Heart right ventricle (tissue), 16 donors: ENCODE data around the gene TMTC1. TPM values are rescaled to one million over a fixed set of nuclear protein-coding genes. Genes with fewer than 3 reads are reported as not detected.

Experiments used
- ATAC-seq, 8 donors: fragments of 200-7000 bp; cut with Tn5 transposase; one replicate each; pipeline ENCODE4 v1.9.1; 2020; ENCODE audit warnings: mild to moderate bottlenecking in 8 of 8, moderate library complexity in 8 of 8, moderate number of reproducible peaks in 1 of 8
- DNase-seq, 2 donors: peaks; one replicate each; pipeline ENCODE4 v3.0.0-alpha.2; 2020
- H3K27ac ChIP-seq, 10 donors: fragments of 200-600 bp; sonication (generic) in 2 of 10; one replicate each; pipeline versions ENCODE4 v1.5.0 to v1.8.0; 2020 to 2022; ENCODE audit warnings: mild to moderate bottlenecking in 3 of 10
- H3K27me3 ChIP-seq, 7 donors: fragments of 200-600 bp; one replicate each; pipeline ENCODE4 v1.8.0; 2021 to 2022; ENCODE audit warnings: mild to moderate bottlenecking in 2 of 7
- H3K36me3 ChIP-seq, 9 donors: fragments of 200-600 bp; sonication (generic) in 1 of 9; one replicate each; pipeline versions ENCODE4 v1.5.0 to v1.8.0; 2020 to 2022; ENCODE audit warnings: mild to moderate bottlenecking in 2 of 9
- H3K4me1 ChIP-seq, 9 donors: fragments of 200-600 bp; sonication (generic) in 1 of 9; one replicate each; pipeline versions ENCODE4 v1.5.0 to v1.8.0; 2020 to 2022; ENCODE audit warnings: mild to moderate bottlenecking in 4 of 9
- H3K4me3 ChIP-seq, 10 donors: fragments of 200-600 bp; sonication (generic) in 2 of 10; one replicate each; pipeline versions ENCODE4 v1.5.0 to v1.8.0; 2020 to 2022; ENCODE audit warnings: mild to moderate bottlenecking in 7 of 10, moderate library complexity in 2 of 10
- H3K9me3 ChIP-seq, 11 donors: fragments of 200-600 bp in 10 of 11; sonication (generic) in 2 of 11; one replicate each; pipeline versions ENCODE4 v1.5.0 to v1.8.0; 2013 to 2022; ENCODE audit warnings: mild to moderate bottlenecking in 2 of 11, control low read depth in 1 of 11, moderate library complexity in 1 of 11
- CTCF ChIP-seq, 9 donors: fragments of 200-600 bp; sonication (generic) in 2 of 9; IDR thresholded peaks; one replicate each; pipeline versions ENCODE4 v1.5.0 to v1.8.0; 2021 to 2022; ENCODE audit warnings: antibody characterized with exemption in 9 of 9, mild to moderate bottlenecking in 5 of 9, moderate library complexity in 1 of 9
- whole genome bisulfite sequencing, 2 donors: extraction: QIAGEN DNeasy Blood & Tissue Kit; methylation state at CpG; one replicate each; pipeline ENCODE4 v1.1.7; 2013; ENCODE audit warnings: inconsistent platforms in 1 of 2; 5-methylcytosine and 5-hydroxymethylcytosine counted together
- intact Hi-C, 10 donors: fragments of 100-400 bp; cut with DNase I; formaldehyde crosslinking; loops; one replicate each; pipeline versions ENCODE4 v1.11.1 to v1.14.2; 2022
- polyA plus RNA-seq, 2 donors: library from polyadenylated mRNA; stranded (reverse); fragments of 200-250 nt; gene quantifications; one replicate each; pipeline ENCODE4 v1.2.3, GENCODE V29; 2013
- total RNA-seq, 10 donors: library from RNA; stranded (reverse); fragmentation: NEBNext Ultra II Directional in 3 of 10; extraction: Animal tissue kit (Norgen Biotek cat#: 25700) in 3 of 10; gene quantifications; one replicate each; pipeline versions ENCODE4 v1.2.1 to v1.2.4, GENCODE V29; 2021 to 2023
- donor health status: Arrhythmogenic right ventricular cardiomyopathy.
- donor health status: ischemic (EF 13 %, LVEDD 7.1; RV severe dilation, severe dysfunction).
- donor health status: healthy with polysubstance abuse.
- donor health status: DM: no; HTN: yes; CAD: no.
- donor health status: DM: no; HTN: no; CAD: no.
- donor health status: ischemic (EF 25% LVEDD 6.9; RV normal size, moderate dysfunction).
- donor health status: ischemic (EF 25% LVEDD 5.7; RV mildly dilated, moderate dysfunction).
- donor health status: healthy.
- donor health status: DM: yes; HTN: yes; CAD: no.
- donor health status: Ischemic cardiomyopathy.
- donor health status: ischemic (EF 35%, LVEDD 5.7; RV mildly dilated, moderate dysfunction).
- donor health status: nonischemic (EF 11% LVEDD 7.7; RV severe dilation, severe dysfunction).
- donor health status: DM: yes; HTN: yes; CAD: no.
- donor health status: PGD.
- donor health status: ischemic (EF 29% LVEDD 5.4; RV normal size, mild dysfunction).
- donor health status: nonischemic (EF 23%, LVEDD 6.1; RV moderate dilation, normal function).

Gene TMTC1
- total and polyA plus RNA-seq, 12 donors, result 9.6 to 54.2 (median 22.9) TPM

GRCh38 chr12:29616664-29617406 lies 166.9 kb downstream of the TMTC1 start:
- no peaks in the 10 kb centered on the region for H3K27me3 ChIP-seq
- intact Hi-C loops, result no loop called here
- DNase-seq (no peak), ATAC-seq (no peak)
- H3K4me3 ChIP-seq, result no peak overlapping the region
- no peak overlapping the region for H3K27ac ChIP-seq
- H3K9me3 ChIP-seq, result no peaks in the 10 kb centered on the region
- H3K36me3 ChIP-seq, result peaks cover 0 to 25% (median 0%) of the 10 kb centered on the region in 9 donors
- TF ChIP-seq CTCF (IDR thresholded peaks at IDR 0.05), result no peak
- WGBS, 2 donors, result 72 to 78% methylated on average over 6 of the region's 6 CpGs
- peaks cover 0 to 11% (median 2%) of the 10 kb centered on the region in 9 donors for H3K4me1 ChIP-seq

GRCh38 chr12:29614694-29615325 lies 168.9 kb downstream of the TMTC1 start:
- Histone ChIP-seq H3K27me3 (no peaks in the 10 kb centered on the region), H3K36me3 (peaks cover 0 to 16% (median 0%) of the 10 kb centered on the region in 9 donors), H3K9me3 (no peaks in the 10 kb centered on the region), H3K4me3 (no peak overlapping the region), H3K27ac (no peak overlapping the region), H3K4me1 (peaks cover 0 to 31% (median 17%) of the 10 kb centered on the region in 9 donors)
- ATAC-seq, result no peak
- intact Hi-C loops, result no loop called here
- DNase-seq, result no peak
- WGBS, 2 donors, result 86 to 95% methylated on average over 2 of the region's 2 CpGs
- TF ChIP-seq CTCF (IDR thresholded peaks at IDR 0.05), result no peak

GRCh38 chr12:29612912-29613311 lies 170.8 kb downstream of the TMTC1 start:
- Histone ChIP-seq H3K27ac (no peak overlapping the region), H3K9me3 (no peaks in the 10 kb centered on the region), H3K4me1 (peaks cover 0 to 50% (median 29%) of the 10 kb centered on the region in 9 donors), H3K36me3 (peaks cover 0 to 16% (median 0%) of the 10 kb centered on the region in 9 donors), H3K27me3 (no peaks in the 10 kb centered on the region), H3K4me3 (no peak overlapping the region)
- ATAC-seq, result no peak
- DNase-seq, result no peak
- no peak for TF ChIP-seq CTCF (IDR thresholded peaks at IDR 0.05)
- intact Hi-C loops, result no loop called here

- WGBS, 2 donors, result 29 to 47% methylated on average over 3 of the region's 3 CpGs
- intact Hi-C loops, result no loop called here
Observed at GRCh38 chr12:29611906-29612305, 171.8 kb downstream of the TMTC1 start.

More at GRCh38 chr12:29611906-29612305, 171.8 kb downstream of the TMTC1 start:
- peaks cover 0 to 16% (median 0%) of the 10 kb centered on the region in 9 donors for H3K36me3 ChIP-seq
- H3K27me3 ChIP-seq, result no peaks in the 10 kb centered on the region
- ATAC-seq (peak in 7 of 8 donors; percentile 36 to 83 (median 64)), DNase-seq (peak in 1 of 2 donors; percentile 11)
- H3K27ac ChIP-seq, result no peak overlapping the region
- peaks cover 0 to 50% (median 29%) of the 10 kb centered on the region in 9 donors for H3K4me1 ChIP-seq
- TF ChIP-seq CTCF (IDR thresholded peaks at IDR 0.05), result peak in 4 of 9 donors; percentile 7 to 19 (median 17)
- H3K4me3 ChIP-seq, result no peak overlapping the region
- no peaks in the 10 kb centered on the region for H3K9me3 ChIP-seq
